GM19193 (cell line): ENCODE data around the gene NCF4.
A peak's percentile ranks its signal among the peaks of the same experiment; 100 is the strongest.

Experiments used
- POLR2A ChIP-seq: IDR thresholded peaks from 4 replicates; pipeline ENCODE4 v1.6.1; 2011; ENCODE audit not compliant: insufficient read depth, insufficient read length; ENCODE audit errors: extremely low read depth

The NCF4 gene

DNA sequence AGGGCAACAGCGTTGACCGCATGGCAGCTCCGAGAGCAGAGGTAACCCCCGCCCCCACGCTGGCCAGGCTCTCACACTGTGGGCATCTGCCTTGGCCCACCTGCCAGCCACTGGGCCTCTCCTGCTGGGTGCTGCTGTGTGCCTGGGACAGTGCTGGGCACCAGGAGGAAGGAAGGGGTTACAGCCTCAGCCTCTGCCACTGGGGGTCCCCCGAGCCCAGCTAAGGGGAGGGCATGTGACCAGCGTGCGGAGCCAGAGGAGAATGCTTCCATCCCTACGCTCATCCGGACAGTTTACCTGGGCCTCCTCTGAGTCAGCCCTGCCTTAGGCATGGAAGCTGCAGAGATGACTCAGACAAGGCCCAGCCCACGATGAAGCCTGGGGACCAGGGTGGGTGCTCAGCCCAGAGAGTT, 10.9 kb downstream of the NCF4 start:
- TF ChIP-seq POLR2A, result no peak

DNA sequence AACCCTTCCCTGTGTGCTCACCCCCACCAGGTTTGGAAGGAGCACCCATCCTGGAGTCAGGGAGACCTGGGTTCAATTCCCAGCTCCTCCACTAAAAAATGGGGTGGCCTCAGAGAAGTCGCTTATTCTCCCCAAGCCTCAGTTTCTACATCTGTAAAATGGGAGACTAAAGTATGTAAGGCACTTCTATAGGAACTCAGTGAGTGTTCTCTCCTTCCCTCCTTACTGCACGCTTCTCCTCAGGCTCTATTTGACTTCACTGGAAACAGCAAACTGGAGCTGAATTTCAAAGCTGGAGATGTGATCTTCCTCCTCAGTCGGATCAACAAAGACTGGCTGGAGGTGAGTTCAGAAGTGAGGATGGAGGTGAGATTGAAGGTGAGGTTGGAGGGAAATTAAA, 11.3 kb downstream of the NCF4 start:
- TF ChIP-seq POLR2A, result no peak

DNA sequence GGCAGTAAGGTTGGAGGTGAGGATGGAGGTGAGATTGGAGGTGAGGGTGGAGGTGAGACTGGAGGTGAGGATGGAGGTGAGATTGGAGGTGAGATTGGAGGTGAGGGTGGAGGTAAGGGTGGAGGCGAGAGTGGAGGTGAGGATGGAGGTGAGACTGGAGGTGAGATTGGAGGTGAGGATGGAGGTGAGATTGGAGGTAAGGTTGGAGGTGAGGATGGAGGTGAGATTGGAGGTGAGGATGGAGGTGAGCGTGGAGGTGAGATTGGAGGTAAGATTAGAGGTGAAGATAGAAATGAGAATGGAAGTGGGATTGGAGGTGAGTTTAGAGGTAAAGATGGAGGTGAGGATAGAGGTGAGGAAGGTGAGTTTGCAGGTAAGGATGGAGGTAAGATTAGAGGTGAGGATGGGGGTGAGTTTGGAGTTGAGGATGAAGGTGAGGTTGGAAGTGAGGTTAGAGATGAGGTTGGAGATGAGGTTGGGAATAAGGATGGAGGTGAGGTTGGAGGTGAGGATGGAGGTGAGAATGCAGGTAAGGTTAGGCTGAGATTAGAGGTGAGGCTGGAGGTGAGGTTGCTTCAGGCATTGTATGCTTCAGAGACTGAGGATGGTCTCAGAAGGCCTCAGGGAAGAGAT, 12.2 kb downstream of the NCF4 start:
- TF ChIP-seq POLR2A, result no peak

- TF ChIP-seq POLR2A, result peak; percentile 19
These were observed 13.0 kb downstream of the NCF4 start for GRCh38 chr22:36873614-36874308.

DNA sequence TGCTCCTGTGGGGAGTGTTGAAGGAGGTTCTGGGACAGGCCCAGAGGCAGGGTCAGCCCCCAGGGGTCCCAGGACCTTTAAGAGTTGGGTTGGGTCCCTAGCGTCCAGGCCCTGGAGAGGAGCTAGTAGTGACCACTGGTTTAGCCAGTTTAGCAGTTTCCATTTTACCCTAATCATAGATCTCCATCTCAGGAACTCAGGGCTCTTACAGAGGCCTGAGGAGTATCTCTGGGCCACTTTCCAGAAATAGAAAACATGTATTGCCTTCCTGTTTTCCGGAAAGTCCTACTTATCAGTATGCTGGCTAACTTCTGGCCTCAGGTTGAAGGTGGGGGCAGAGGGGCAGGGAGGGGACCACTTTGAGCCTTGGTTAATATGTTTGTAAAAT, 13.5 kb downstream of the NCF4 start:
- TF ChIP-seq POLR2A, result peak; percentile 0

DNA sequence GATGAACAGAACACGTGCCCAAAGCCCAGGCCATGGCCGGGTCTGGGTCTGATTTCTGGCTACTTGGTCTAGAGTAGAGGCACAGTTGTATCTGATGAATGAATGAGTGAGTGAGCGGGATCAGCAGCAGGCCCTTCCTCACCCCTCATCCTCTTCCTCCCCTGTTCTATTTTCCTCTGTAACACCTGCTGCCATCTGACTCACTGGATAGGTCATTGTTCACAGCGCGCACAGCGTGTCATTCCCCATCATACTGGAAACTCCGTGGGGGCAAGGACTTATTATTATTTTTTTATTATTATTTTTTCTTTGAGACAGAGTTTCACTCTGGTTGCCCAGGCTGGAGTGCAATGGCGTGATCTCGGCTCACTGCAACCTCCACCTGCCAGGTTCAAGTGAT, 13.9 kb downstream of the NCF4 start:
- no peak for TF ChIP-seq POLR2A

DNA sequence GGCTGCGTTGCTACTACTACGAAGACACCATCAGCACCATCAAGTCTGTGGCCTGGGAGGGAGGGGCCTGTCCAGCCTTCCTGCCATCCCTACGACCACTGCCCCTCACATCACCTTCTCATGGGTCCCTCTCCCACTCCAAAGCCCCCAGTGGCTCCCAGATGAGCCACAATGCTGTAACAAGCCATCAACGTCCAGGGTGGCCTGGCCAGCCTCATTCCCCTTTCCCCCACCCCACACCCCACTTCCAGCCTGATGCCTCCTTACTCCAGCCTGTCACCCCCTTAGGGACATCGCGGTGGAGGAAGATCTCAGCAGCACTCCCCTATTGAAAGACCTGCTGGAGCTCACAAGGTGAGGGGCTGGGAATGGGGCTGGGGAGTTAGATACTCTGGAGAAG, 14.9 kb downstream of the NCF4 start:
- no peak for TF ChIP-seq POLR2A

GRCh38 chr22:36879775-36880174, 19.0 kb downstream of the NCF4 start:
- TF ChIP-seq POLR2A, result no peak

DNA sequence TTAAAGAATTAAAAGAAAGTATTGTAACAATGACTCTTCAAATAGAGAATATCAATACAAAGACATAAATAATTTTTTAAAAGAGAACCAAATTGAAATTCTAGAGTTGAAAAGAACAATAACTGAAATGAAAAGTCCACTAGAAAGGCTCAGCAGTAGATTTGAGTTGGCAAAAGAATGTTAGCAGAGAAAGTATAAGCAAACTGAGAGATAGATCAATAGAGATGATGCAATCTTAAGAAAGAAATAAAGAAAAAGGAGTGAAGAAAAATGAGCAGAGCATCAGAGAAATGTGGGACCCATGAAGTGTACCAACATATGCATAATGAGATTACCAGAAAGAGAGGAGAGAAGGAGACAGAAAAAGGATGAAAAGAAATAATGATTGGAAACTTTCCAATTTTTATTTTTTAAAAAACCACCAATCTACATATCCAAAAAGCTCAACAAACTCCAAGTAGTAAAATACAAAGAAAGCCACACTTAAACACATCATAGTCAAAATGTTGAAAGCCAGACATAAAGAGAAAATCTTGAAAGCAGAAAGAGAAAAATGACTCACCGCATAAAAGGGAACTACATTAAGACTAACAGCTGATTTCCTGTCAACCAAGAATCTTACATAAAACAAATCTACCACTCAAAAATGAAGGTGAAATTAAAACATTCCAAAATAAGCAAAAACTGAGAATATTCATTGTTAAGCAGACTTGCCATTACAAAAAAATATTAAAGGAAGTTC, 20.9 kb downstream of the NCF4 start:
- TF ChIP-seq POLR2A, result no peak

- no peak for TF ChIP-seq POLR2A
These were observed 23.7 kb downstream of the NCF4 start for GRCh38 chr22:36884349-36885158.

DNA sequence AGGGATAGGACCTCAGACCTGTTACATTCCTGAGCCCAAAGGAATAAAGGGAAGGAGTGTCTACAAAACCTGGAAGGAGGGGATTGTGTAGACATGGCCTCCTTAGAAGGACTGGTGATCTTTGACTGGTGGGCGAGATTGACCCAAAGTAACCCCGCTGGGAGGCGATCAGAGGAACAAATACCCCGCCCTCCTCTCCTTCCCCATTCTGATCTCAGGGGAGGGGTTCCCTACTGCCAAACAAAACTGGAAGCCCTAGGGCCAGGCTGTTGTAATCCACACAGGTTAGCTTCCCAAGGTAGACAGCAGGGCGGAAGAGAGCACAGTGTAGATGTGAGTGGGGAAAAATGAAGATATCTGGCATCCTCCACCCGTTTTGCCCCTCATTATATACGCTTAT, 24.7 kb downstream of the NCF4 start:
- TF ChIP-seq POLR2A, result no peak

- TF ChIP-seq POLR2A, result no peak
These were observed 25.2 kb downstream of the NCF4 start for GRCh38 chr22:36886016-36886415.

DNA sequence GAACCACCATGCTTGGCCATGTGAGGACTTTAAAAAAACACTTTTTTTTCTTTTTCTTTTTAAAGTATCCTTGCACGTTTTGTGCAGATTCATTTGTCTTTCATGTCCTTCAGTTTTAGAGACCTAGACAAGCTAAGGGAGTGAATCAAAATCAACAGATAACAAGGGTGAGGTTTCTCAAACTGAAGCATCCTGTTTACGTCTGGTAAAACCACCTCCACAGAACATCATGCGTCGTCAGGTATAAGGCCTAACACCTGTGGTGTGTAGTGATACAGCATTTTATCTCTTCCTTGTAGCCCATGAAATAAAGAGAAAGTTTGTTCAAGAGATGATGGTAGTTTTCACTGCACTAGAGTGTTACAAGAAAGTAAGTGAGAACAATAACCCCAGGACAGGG, 26.4 kb downstream of the NCF4 start:
- TF ChIP-seq POLR2A, result no peak

- no peak for TF ChIP-seq POLR2A
These were observed 30.8 kb downstream of the NCF4 start for GRCh38 chr22:36891646-36892045.

- no peak for TF ChIP-seq POLR2A
These were observed 31.5 kb downstream of the NCF4 start for GRCh38 chr22:36892292-36892691.
